ENCODE measurements around the gene BABAM2.
"Not testable (repeated sequence)": the region's sequence is repeated elsewhere in the genome, so short reads cannot be mapped to it uniquely, and the experiment has no call there.

Gene BABAM2

DNA sequence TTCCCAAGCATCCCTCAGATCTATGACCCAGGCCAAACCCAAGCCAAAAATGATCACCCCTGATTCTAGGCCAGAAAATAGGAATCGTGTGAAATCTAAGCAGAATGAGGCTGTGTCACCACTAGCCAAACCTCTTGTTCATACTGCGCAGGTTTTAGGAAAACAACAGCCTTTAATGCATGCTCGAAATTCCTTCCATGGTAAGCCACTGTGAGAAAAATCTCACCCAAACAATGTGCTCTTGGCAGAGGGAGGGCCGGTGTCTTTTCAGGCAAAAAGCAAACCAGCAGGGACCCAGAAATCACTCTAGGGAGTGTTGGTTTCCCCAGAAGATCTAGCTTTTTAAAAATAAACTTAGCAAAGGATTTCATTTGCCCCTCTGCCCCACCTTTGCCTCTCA is 430.9 kb downstream of the BABAM2 start:
- in situ Hi-C loops (cut with MboI; ENCODE audit: low sequenced_read_pairs), result no loop called here

GRCh38 chr2:28322051-28322450 is 431.5 kb downstream of the BABAM2 start:
- in situ Hi-C loops (cut with MboI; ENCODE audit: low sequenced_read_pairs), result no loop called here

DNA sequence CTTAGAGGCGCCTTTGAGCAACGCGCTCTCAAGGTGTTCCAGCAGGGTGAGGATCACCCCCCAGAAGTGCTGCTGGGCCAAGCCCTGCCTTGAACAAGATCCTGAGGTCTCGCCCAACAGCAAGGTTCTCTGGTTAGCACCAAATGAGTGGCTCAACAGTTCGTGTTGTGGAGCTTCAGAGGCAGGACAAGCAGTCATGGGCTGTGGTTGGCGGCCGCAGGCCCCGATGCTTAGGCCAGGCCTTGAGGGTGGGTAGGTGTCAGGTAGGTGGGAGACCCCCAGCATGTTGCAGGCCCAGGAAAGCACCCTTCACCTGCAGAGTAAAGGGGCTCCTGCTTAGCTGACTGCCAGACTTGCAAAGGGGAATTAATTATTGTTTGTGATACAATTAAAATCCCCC is 431.9 kb downstream of the BABAM2 start:
- in situ Hi-C loops (cut with MboI; ENCODE audit: low sequenced_read_pairs), result no loop called here

GRCh38 chr2:28322981-28323396 is 432.5 kb downstream of the BABAM2 start:
- in situ Hi-C loops (cut with MboI; ENCODE audit: low sequenced_read_pairs), result no loop called here

DNA sequence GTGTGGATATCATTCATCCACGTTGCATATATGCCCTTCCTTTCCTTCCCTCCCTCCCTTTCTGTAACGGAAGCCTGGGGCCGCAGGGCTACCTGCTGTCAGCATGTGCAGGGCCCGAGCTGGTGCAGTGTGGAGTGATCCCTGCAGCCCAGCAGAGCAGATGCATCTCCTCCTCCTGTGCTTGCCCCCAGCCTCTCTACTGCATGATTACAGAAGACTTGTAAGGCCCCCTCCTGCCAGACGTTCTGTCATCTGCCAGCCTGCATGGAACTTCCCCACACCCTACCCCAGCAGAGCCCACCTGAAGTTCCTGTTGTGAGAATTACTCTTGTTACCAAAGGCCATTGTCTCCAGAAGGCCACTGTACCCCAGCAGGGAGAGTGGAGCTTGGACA is 434.6 kb downstream of the BABAM2 start:
- in situ Hi-C loops (cut with MboI; ENCODE audit: low sequenced_read_pairs), result no loop called here

GRCh38 chr2:28325567-28326468 is 435.3 kb downstream of the BABAM2 start:
- in situ Hi-C loops (cut with MboI; ENCODE audit: low sequenced_read_pairs), result no loop called here

DNA sequence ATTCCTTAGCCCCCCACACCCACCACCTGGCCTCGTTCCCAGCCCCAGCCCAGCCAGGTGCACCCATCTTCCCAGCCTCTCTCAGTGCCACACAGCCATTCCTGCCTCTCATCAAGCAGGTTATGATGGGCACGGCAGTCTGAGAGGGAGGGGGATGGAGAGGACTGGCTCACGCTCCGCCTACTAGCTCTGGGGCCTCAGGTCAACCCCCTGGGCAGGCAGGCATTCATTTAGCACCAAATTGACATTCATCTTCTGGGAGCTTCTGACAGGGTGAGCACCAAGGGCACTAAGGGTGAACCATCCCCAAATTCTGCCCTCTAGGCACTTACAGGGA is 435.9 kb downstream of the BABAM2 start:
- in situ Hi-C loops (cut with MboI; ENCODE audit: low sequenced_read_pairs), result no loop called here

- in situ Hi-C loops (cut with MboI; ENCODE audit: low sequenced_read_pairs), result no loop called here
Observed at GRCh38 chr2:28326881-28327505, 436.5 kb downstream of the BABAM2 start.

GRCh38 chr2:28327581-28327955 is 437.0 kb downstream of the BABAM2 start:
- in situ Hi-C loops (cut with MboI; ENCODE audit: low sequenced_read_pairs), result no loop called here

DNA sequence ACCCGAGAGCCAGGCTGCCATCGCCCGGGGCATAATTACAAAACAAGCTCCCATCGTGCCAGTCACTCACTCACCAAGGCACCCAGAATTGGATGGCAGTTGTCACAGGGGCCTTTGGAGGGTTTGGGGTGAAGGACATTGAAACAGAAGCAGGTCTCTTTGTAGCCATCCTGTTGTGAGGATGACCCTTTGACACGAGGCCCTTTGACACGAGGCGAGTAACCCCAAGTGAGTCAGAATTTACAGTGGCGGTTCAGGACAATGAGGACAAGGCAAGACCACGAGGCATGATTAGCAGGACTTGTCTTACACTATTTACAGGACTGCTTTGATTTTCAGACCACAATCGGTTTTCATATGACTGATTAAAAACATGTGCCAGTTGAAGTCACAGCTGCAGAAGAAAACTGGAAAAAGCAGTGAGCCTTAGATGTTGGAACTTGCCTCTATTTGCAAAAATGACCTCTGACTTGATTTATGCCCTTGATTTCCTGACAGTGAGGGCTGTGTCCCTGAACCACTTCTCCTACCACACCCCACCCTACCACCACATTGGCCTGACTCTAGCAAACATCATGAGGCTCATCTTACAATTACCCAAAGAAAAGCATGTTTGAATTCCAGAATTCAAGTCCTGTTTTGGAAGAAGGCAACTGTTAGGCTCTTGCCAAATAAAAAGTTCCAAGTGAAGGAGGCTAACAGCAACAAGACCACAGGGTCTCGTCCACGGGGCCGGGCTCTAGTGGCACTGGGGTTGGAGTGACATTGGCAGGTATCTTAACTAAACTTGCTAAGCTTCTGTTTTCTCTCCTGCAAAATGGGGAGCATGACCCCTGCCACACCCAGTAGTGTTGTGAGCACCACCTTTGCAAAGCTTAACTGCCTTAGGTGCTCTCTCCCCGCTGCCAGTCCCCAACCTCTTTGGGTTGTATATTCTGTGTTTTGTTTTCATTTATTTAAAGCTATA is 437.7 kb downstream of the BABAM2 start:
- in situ Hi-C loops (cut with MboI; ENCODE audit: low sequenced_read_pairs), result no loop called here

- in situ Hi-C loops (cut with MboI; ENCODE audit: low sequenced_read_pairs), result no loop called here
Observed at GRCh38 chr2:28329184-28329583, 438.7 kb downstream of the BABAM2 start.

DNA sequence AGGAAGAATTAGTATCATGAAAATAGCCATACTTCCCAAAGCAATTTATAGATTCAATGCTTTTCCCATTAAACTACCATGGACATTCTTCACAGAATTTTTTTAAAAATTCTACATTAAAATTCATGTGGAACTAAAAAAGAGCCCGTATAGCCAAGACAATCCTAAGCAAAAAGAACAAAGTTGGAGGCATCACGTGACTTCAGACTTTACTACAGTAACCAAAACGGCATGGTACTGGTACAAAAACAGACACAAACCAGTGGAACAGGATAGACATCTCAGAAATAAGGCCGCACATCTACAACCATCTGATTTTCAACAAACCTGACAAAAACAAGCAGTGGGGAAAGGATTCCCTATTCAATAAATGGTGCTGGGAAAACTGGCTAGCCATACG is 440.2 kb downstream of the BABAM2 start:
- in situ Hi-C loops (cut with MboI; ENCODE audit: low sequenced_read_pairs), result not testable (repeated sequence)

- in situ Hi-C loops (cut with MboI; ENCODE audit: low sequenced_read_pairs), result not testable (repeated sequence)
Observed at GRCh38 chr2:28331797-28332196, 441.3 kb downstream of the BABAM2 start.

GRCh38 chr2:28332696-28333095 is 442.2 kb downstream of the BABAM2 start:
- in situ Hi-C loops (cut with MboI; ENCODE audit: low sequenced_read_pairs), result no loop called here

DNA sequence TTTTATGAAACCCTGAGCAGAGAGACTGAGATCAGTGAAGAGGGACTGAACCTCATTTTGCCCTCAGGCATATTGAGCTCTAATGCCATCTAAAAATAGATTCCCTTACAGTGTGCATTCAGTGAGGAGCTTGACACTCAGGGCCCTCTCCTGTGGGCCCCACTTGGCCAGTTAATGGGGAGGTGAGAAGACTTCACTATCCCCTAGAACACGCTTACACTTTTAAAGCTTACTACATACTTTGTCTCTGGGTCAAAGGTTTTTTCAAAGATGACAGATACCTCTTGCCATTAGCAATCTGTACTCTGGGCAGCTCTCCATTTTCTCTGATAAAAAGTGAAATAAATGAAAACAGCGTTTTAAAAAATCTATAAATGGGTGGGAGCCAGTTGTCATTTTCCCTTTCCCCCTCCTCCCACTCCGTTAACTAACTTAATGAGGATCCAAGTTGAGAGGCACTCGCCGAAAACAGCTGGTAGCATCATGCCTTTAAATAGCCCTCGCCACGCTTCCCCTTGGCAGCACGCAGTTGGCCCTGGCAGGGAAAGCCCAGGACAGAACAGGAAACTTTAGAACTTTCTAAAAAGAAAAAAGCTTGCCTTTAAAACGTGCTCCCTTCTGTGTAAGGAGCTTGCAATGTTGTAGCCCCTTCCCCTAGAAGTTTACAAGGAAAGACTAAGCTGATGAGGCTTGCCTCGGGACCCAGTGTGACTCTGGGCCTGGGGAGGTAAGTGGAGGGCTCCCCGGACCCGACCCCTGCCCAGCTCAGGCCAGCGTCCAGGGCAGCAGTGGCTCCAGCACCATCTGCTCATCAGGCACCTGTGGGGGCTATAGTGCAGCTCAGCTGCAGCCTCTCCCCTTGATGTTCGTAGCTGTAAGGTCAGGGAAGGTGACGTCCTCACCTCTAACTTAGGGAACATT is 443.3 kb downstream of the BABAM2 start:
- in situ Hi-C loops (cut with MboI; ENCODE audit: low sequenced_read_pairs), result no loop called here

GRCh38 chr2:28334527-28334894 is 444.0 kb downstream of the BABAM2 start:
- in situ Hi-C loops (cut with MboI; ENCODE audit: low sequenced_read_pairs), result no loop called here

DNA sequence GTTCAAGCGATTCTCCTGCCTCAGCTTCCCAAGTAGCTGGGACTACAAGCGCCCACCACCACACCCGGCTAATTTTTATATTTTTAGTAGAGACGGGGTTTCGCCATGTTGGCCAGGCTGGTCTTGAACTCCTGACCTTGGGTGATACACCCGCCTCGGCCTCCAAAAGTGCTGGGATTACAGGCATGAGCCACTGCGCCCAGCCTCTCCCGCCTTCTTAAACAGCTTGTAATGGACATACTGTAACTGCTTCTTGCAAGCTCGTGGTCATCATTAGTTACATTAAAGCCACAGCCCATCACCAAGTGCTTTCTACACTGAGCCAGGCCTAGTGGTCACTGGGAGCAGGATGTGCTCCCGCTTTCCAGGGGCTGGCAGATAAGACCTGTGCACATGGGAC is 444.7 kb downstream of the BABAM2 start:
- in situ Hi-C loops (cut with MboI; ENCODE audit: low sequenced_read_pairs), result not testable (repeated sequence)

DNA sequence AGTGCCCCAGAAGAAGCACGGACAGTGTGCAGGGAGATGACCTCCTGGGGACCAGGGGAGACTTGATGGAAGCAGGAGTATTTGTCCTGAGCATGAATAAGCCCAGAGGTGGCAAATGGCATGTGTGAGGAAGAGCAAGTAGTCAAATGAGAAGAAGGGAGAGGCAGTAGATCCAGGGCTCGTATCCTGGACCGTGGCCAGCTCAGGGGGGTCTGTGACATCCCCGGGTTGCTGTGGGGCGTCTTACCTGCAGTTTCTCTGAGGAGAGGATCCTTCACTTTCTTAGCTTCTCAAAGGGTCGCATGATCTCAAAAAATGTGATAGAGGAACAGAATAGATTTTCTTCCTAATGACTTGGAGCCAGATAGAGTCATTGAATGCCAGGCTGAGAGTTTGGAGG is 445.1 kb downstream of the BABAM2 start:
- in situ Hi-C loops (cut with MboI; ENCODE audit: low sequenced_read_pairs), result no loop called here

DNA sequence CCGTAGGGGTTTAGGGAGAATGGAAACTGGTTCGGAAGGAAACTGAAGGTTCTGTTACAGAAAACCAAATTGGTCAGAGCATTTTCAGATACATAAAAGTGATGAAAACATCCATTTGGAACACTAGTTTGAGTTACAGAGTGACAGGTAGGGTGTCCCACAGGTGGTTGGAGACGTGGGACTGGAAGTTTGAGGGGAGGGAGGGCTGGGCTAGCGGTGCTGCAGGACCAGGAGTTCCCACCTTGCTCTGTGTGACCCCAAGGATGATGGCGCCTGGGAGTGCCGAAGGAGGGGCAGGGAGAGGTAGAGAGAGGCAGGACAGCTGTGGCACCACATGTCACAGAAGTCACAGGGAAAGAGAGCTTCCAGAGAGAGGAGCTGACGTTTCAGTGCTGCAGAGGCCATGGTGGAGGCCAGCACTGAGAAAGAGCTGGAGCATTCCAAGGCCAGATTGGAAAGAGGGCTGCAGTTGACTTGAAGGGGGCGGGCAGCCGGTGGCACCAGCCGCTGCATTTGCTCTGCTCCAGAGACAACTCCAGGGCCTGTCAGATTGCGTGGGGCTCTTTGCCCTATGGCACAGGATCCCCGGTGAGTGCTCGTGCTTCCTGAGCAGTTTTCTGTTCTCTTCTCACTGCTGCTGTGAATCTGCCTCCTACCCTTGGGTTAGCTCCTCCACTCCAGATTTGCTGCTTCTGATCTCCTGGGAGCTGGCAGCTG is 445.9 kb downstream of the BABAM2 start:
- in situ Hi-C loops (cut with MboI; ENCODE audit: low sequenced_read_pairs), result no loop called here

Data from HL-60/S4 treated with retinoic acid at 250 ng/mL for 4 days and 3 days (cell line).